GM04504 (cell line): ENCODE results near the gene BHLHE41.

ENCODE experiments used
- DNase-seq: peaks from one replicate; pipeline ENCODE4 v3.0.0-alpha.2; 2012; ENCODE audit warnings: low read depth

BHLHE41 gene

GRCh38 chr12:26134540-26134939, 9.7 kb upstream of the BHLHE41 start:
- DNase-seq = no peak

GRCh38 chr12:26133521-26133920, 8.7 kb upstream of the BHLHE41 start:
- DNase-seq = no peak

GRCh38 chr12:26132866-26133265, 8.0 kb upstream of the BHLHE41 start:
- DNase-seq = no peak

GRCh38 chr12:26131936-26132335, 7.1 kb upstream of the BHLHE41 start:
- no peak for DNase-seq

- no peak for DNase-seq
Measured at GRCh38 chr12:26130728-26131127, 5.9 kb upstream of the BHLHE41 start.

- no peak for DNase-seq
Measured at GRCh38 chr12:26128168-26128567, 3.3 kb upstream of the BHLHE41 start.

GRCh38 chr12:26127404-26127803, 2.6 kb upstream of the BHLHE41 start:
- no peak for DNase-seq

- DNase-seq = peak; percentile 68
Measured at GRCh38 chr12:26126340-26127284, 1.8 kb upstream of the BHLHE41 start.

GRCh38 chr12:26125400-26126339, 833 bp upstream of the BHLHE41 start:
- DNase-seq = no peak

GRCh38 chr12:26123482-26123980, 1.3 kb downstream of the BHLHE41 start:
- no peak for DNase-seq

GRCh38 chr12:26122681-26123481, 2.0 kb downstream of the BHLHE41 start:
- no peak for DNase-seq

GRCh38 chr12:26122061-26122680, 2.7 kb downstream of the BHLHE41 start:
- no peak for DNase-seq

GRCh38 chr12:26121323-26122060, 3.3 kb downstream of the BHLHE41 start:
- no peak for DNase-seq

GRCh38 chr12:26120561-26121274, 4.1 kb downstream of the BHLHE41 start:
- DNase-seq = no peak

GRCh38 chr12:26119391-26119989, 5.3 kb downstream of the BHLHE41 start:
- no peak for DNase-seq

GRCh38 chr12:26118308-26118707, 6.5 kb downstream of the BHLHE41 start:
- no peak for DNase-seq

GRCh38 chr12:26116829-26117715, 7.8 kb downstream of the BHLHE41 start:
- no peak for DNase-seq

GRCh38 chr12:26114720-26115401, 10.0 kb downstream of the BHLHE41 start:
- DNase-seq = no peak
